Lower lobe of right lung (tissue), 2 donors: Measurements from ENCODE around the gene RNF14. TPM values are rescaled to one million over a fixed set of nuclear protein-coding genes. Genes with fewer than 3 reads are reported as not detected.

ENCODE experiments used
- ATAC-seq, 2 donors: fragments of 200-7000 bp; cut with Tn5 transposase; one replicate each; pipeline ENCODE4 v1.9.1; 2020 to 2022; ENCODE audit warnings: mild to moderate bottlenecking in 2 of 2, moderate library complexity in 2 of 2
- DNase-seq: peaks from one replicate; pipeline ENCODE4 v3.0.0-alpha.2; 2020
- H3K27ac ChIP-seq: fragments of 200-600 bp; one replicate; pipeline ENCODE4 v1.8.0; 2022
- H3K27me3 ChIP-seq: fragments of 200-600 bp; one replicate; pipeline ENCODE4 v1.8.0; 2022; ENCODE audit warnings: low read depth
- H3K36me3 ChIP-seq: fragments of 200-600 bp; one replicate; pipeline ENCODE4 v1.8.0; 2022; ENCODE audit warnings: mild to moderate bottlenecking
- H3K4me1 ChIP-seq: fragments of 200-600 bp; one replicate; pipeline ENCODE4 v1.8.0; 2022
- H3K4me3 ChIP-seq: fragments of 200-600 bp; one replicate; pipeline ENCODE4 v1.8.0; 2022; ENCODE audit warnings: mild to moderate bottlenecking
- H3K9me3 ChIP-seq: fragments of 200-600 bp; one replicate; pipeline ENCODE4 v1.8.0; 2022
- intact Hi-C: fragments of 100-400 bp; cut with DNase I; formaldehyde crosslinking; loops from one replicate; pipeline ENCODE4 v1.11.0; 2022
- total RNA-seq: library from RNA; stranded (reverse); fragmentation: NEBNext Ultra II Directional; extraction: Animal tissue kit (Norgen Biotek cat#: 25700); gene quantifications from one replicate; pipeline ENCODE4 v1.2.1, GENCODE V29; 2021
- TF ChIP-seq, protein P1 (sequence below): fragments of 200-600 bp; IDR thresholded peaks from one replicate; pipeline ENCODE4 v1.8.0; 2022; ENCODE audit warnings: antibody characterized with exemption, mild to moderate bottlenecking
- donor health status: DM: no; HTN: yes; CAD: no; lungs with severe emphysema.

RNF14 gene
- total RNA-seq, 1 donor from 2014 or later, result 47.1 TPM

DNA sequence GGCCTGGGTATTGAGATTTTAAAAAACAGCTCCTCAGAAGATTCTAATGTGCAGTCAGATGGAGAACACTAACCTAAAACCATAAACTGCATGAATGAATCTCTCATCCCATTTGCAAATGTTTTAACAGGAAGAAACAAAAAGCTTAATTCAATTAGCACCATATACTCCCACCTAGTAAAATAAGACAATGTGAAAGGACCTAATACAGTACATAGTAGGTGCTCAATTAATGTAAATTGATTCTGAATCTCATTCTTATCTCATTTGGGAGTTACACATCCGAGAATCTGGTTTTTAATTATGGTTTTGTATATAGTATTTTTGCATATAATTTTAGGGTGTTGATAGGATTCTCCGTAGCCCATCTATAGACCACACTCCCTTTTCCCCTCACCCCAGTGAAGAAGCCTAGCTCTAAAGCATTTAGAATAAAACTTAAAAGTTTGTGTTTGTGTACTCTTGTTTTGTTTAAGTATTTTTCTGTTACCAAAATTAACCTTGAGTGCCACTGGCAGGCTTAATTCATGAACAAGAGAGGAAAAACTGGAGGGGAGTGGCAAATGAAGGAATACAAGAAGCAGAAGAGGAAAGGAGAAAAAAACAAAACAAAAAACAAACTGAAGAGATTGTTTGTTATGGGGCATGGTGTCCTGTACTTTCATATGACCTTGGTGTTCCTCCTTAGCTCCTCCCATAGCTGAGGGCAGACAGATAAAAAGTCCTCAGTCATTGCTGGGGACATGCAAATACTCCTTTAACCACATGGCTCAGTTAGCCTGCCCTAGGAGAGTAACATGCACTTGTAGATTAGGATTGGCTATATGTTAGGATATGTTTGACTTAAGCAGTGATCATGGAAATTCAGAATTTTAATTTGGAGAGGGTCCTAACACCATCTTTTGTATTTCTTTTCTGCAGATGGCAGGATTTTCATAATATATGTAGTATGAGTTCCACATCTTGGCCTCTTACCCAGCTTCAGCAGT lies 1.2 kb downstream of the RNF14 start:
- Histone ChIP-seq H3K4me1 (peaks cover 31% of the 10 kb centered on the region), H3K9me3 (no peaks in the 10 kb centered on the region), H3K36me3 (peaks cover 36% of the 10 kb centered on the region), H3K27me3 (no peaks in the 10 kb centered on the region), H3K4me3 (peak overlapping the region; percentile 78), H3K27ac (peak overlapping the region; percentile 95)
- DNase-seq, result no peak
- TF ChIP-seq, protein P1, sequence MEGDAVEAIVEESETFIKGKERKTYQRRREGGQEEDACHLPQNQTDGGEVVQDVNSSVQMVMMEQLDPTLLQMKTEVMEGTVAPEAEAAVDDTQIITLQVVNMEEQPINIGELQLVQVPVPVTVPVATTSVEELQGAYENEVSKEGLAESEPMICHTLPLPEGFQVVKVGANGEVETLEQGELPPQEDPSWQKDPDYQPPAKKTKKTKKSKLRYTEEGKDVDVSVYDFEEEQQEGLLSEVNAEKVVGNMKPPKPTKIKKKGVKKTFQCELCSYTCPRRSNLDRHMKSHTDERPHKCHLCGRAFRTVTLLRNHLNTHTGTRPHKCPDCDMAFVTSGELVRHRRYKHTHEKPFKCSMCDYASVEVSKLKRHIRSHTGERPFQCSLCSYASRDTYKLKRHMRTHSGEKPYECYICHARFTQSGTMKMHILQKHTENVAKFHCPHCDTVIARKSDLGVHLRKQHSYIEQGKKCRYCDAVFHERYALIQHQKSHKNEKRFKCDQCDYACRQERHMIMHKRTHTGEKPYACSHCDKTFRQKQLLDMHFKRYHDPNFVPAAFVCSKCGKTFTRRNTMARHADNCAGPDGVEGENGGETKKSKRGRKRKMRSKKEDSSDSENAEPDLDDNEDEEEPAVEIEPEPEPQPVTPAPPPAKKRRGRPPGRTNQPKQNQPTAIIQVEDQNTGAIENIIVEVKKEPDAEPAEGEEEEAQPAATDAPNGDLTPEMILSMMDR, result no peak
- intact Hi-C loops, result no loop called here
- ATAC-seq, result no peak

DNA sequence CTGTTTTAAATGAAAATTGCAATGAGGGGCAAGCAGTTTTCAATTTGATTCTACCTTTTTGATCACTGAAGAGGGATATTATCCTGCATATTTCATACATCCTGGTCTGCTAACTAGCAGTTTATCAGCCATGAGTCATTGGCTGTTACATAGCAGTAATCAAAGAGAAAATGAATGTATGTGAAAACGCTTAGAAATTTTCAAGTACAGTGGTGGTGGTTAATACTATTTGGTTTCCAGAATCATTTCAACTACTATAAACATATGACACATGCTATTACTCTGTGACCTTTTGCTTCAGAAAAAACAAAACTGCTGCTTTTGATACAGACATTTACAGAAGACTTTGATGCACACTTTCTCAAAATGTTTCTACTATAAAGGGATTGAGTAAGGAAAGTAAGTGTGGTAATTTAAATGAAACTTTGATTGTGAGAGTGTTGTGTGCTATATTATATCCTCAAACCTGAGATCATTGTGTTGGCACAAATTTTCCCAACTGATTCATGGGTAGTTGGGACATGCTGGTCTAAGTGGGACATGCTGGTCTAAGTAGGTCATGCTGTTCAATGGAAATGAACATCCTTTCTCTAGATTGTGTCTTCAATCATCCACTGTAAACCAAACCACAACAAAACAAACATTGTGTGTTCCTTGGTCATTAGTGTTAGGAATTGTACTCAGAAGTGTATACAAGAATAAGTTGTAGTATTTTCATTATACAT lies 5.1 kb downstream of the RNF14 start:
- H3K9me3 ChIP-seq, result no peaks in the 10 kb centered on the region
- DNase-seq (no peak), ATAC-seq (no peak)
- intact Hi-C loops, result no loop called here
- TF ChIP-seq, protein P1, result no peak
- peaks cover 31% of the 10 kb centered on the region for H3K4me1 ChIP-seq
- H3K27me3 ChIP-seq, result no peaks in the 10 kb centered on the region
- H3K36me3 ChIP-seq, result peaks cover 75% of the 10 kb centered on the region
- H3K27ac ChIP-seq, result no peak overlapping the region
- no peak overlapping the region for H3K4me3 ChIP-seq

DNA sequence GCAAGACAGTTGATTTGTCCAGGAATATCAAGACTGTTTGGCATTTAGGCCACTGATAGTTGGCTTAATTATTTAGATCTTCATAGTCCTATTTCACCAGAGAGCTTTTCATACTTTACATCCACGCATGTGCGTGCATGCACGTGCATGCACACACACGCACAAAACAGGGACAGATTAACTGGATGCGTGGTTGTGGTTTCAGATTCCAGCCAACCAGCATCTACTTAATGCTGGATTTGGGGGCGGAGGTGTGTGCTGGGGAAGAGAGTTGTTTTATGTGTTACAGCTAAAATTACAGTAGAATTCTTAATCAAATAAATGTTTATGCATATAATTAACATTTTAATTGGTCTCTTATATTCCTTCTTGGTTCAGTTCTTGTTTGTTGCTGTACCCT lies 7.3 kb downstream of the RNF14 start:
- TF ChIP-seq, protein P1, result no peak
- DNase-seq (no peak), ATAC-seq (no peak)
- peaks cover 14% of the 10 kb centered on the region for H3K4me1 ChIP-seq
- H3K4me3 ChIP-seq, result no peak overlapping the region
- H3K9me3 ChIP-seq, result no peaks in the 10 kb centered on the region
- H3K27ac ChIP-seq, result no peak overlapping the region
- peaks cover 95% of the 10 kb centered on the region for H3K36me3 ChIP-seq
- intact Hi-C loops, result no loop called here
- H3K27me3 ChIP-seq, result no peaks in the 10 kb centered on the region

DNA sequence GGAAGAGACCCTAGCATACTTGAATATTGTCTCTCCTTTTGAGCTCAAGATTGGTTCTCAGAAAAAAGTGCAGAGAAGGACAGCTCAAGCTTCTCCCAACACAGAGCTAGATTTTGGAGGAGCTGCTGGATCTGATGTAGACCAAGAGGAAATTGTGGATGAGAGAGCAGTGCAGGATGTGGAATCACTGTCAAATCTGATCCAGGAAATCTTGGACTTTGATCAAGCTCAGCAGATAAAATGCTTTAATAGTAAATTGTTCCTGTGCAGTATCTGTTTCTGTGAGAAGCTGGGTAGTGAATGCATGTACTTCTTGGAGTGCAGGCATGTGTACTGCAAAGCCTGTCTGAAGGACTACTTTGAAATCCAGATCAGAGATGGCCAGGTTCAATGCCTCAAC lies 9.5 kb downstream of the RNF14 start:
- H3K4me3 ChIP-seq, result no peak overlapping the region
- DNase-seq (no peak), ATAC-seq (no peak)
- no peaks in the 10 kb centered on the region for H3K9me3 ChIP-seq
- no peak overlapping the region for H3K27ac ChIP-seq
- peaks cover 11% of the 10 kb centered on the region for H3K4me1 ChIP-seq
- intact Hi-C loops, result no loop called here
- H3K27me3 ChIP-seq, result no peaks in the 10 kb centered on the region
- H3K36me3 ChIP-seq, result peaks cover 98% of the 10 kb centered on the region
- TF ChIP-seq, protein P1, result no peak

DNA sequence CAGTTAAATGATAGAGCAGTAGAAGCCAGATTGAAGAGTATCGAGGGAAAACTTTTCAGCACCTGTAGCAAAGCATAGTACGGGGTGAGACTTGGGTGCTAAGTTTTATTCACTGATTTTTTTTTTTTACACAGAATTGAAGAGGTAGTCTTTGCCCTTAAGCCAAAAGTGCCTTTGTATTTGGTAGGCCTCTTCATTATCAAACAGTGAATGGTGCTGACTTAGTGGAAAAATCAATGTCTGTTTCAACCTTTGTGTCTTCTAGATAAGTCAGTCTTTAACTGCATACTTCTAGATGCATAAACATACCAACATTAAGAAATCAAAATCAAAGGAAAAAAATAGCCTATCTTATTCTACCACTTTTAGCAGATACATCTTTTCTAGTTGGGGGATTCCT lies 13.7 kb downstream of the RNF14 start:
- Histone ChIP-seq H3K36me3 (peaks cover 99% of the 10 kb centered on the region), H3K9me3 (no peaks in the 10 kb centered on the region), H3K27ac (no peak overlapping the region), H3K27me3 (no peaks in the 10 kb centered on the region), H3K4me1 (no peaks in the 10 kb centered on the region), H3K4me3 (no peak overlapping the region)
- DNase-seq (no peak), ATAC-seq (no peak)
- intact Hi-C loops, result no loop called here
- TF ChIP-seq, protein P1, result no peak
